ENCODE measurements around the gene GDPD4.

The GDPD4 gene

DNA sequence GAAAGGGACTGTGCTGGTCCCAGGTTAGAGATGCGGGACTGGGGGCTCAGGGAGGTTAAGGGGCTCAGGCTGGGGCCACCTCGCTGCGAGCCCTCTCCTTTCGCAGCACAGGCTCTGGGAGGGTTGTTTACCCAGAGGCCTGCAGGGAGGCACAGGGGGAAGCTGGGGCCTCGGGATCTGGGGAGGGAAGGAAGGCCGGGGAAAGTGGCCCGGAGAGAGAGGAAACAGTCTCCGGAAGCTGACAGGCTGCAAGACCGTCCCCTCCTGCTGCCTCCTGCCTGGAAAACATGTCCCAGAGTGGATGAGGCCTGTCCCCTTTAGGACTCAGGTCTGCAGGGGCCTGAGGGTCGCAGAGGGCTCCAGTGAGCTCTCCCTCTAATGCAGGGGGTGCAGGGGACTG is 128.0 kb downstream of the GDPD4 start:
- DNase-seq (ENCODE audit: low read depth) = no peak

DNA sequence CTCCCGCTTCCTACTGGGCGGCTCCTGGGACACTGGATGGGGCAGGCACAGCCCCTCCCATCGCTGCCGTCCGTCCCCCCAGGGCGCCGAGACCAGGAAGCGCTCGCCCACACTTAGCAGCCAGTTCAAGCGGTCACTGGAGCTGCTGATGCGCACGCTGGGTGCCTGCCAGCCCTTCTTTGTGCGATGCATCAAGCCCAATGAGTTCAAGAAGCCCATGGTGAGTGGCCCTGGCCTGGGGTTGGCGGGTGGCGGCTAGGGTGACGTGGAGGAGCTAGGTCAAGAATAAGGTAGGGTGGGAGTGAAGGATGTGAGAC is 128.9 kb downstream of the GDPD4 start:
- DNase-seq (ENCODE audit: low read depth) = peak; percentile 4

DNA sequence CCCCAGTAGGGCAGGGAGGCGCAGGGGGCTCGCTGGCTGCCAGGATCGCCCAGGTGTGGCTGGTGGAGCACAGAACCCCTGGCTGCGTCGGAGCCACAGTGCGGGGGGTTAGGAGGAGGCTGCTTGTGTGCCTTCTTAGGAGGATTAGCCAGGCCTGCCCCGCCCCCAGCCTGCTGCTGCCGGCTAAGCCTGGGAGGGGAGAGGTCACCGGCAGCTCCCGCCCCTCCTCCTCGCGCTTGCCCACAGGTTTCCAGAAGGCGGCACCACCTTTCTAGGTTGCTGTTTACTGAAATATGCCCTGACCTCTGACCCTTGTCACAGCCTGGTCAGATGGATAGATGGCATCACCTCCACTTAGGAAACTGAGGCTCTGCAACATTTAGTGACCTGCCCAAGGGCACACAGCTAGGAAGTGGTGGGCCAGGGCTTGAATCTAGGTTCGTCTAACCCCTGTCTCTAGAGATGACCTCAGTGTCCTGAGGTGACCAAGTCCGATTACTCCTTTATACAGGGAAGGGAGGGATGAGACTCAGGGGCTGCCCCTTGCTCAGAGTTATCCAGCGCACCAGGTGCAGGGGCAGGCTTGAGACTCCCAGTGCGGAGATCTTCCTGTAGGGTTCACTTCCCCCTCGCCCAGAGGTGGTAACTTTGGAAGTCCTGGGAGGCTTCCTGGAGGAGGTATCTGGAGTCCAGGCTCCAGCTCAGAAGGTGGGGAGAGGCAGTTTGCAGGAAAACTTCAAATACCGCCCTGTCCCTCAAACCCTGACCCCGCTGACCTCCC is 129.4 kb downstream of the GDPD4 start:
- no peak for DNase-seq (ENCODE audit: low read depth)

DNA sequence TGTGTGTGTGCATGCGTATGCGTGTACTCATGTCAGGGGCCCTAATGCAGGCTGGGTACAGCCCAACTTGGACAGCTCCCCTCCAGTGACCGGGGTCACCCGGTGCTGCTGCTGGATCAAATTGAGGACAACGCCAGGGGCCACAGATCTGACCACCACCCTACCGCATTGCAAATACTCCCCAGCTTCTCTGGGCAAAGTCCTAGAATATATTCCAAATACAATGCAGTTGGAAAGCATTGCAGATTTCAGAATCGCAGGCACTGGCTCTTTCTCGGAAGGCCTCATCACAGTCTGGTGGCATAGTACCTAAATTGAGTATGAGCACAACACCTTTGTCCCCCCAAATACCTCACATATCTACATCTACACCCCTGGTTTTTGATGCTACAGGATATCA is 130.2 kb downstream of the GDPD4 start:
- DNase-seq (ENCODE audit: low read depth) = no peak

- DNase-seq (ENCODE audit: low read depth) = no peak
Measured at GRCh38 chr11:77170107-77170506, 131.4 kb downstream of the GDPD4 start.

GRCh38 chr11:77167791-77168190 is 133.7 kb downstream of the GDPD4 start:
- no peak for DNase-seq (ENCODE audit: low read depth)

- no peak for DNase-seq (ENCODE audit: low read depth)
Measured at GRCh38 chr11:77167111-77167626, 134.3 kb downstream of the GDPD4 start.

Measured in EH (cell line).